GM13977 (cell line): ENCODE data around the gene MYH6.
A peak's percentile ranks its signal among the peaks of the same experiment; 100 is the strongest.

Source experiments
- DNase-seq: peaks from one replicate; pipeline ENCODE4 v3.0.0; 2012; ENCODE audit warnings: low spot score
- CTCF ChIP-seq: IDR thresholded peaks from 2 replicates; pipeline ENCODE4 v1.5.1; 2012; ENCODE audit warnings: mild to moderate bottlenecking, control low read depth; ENCODE audit not compliant: insufficient read depth; ENCODE audit errors: extremely low read depth, missing control alignments
- in situ Hi-C: fragments of 300-500 bp; cut with MboI; formaldehyde crosslinking; loops from one replicate; pipeline ENCODE4 v1.12.0; 2022; ENCODE audit warnings: low sequenced_read_pairs, low pct_unique_long_range_greater_than_20kb, mixed read lengths, inconsistent platforms; ENCODE audit not compliant: unreplicated experiment

The MYH6 gene

GRCh38 chr14:23385642-23386265 lies 22.3 kb downstream of the MYH6 start:
- peak; percentile 6 for TF ChIP-seq CTCF
- DNase-seq, result no peak
- in situ Hi-C loops, result no loop called here

- DNase-seq, result no peak
- TF ChIP-seq CTCF, result no peak
- in situ Hi-C loops, result no loop called here
These were observed 22.8 kb downstream of the MYH6 start for GRCh38 chr14:23385244-23385641.

- no peak for TF ChIP-seq CTCF
- no peak for DNase-seq
- in situ Hi-C loops, result no loop called here
These were observed 23.6 kb downstream of the MYH6 start for GRCh38 chr14:23384364-23385080.

DNA sequence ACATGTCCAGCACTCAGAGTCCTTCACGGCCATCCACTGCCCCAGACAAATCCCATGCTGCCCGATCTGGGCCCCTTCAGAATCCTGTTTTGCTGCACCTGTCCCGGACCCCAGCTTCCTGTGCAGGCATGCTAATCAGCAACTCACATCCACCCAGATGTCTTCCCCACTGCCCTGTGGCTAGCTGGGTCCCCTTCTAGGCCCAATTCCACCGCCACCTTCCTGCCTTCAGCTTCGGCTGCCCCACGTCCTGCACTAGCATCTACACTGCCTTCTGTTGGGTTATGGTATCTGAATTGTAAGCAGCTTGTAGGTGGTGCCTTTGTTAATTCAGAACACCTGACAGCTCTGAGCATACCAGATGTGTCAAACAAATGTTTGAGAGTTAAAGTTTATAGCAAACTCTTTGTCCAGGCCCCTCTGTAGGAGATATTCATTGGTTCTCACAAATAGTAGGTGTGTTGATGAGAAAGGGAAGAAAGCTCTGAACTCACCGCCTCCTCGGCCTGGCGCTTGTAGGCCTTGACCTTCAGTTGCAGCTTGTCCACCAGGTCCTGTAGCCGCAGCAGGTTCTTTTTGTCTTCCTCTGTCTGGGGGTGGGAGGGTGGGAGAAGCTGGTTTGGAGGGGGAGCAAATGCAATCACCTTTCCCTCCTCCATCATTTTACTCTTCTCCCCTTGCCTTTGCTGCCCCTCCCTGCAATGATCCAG lies 25.2 kb downstream of the MYH6 start:
- in situ Hi-C loops, result no loop called here
- DNase-seq, result no peak
- no peak for TF ChIP-seq CTCF

- DNase-seq, result no peak
- in situ Hi-C loops, result no loop called here
- no peak for TF ChIP-seq CTCF
These were observed 25.8 kb downstream of the MYH6 start for GRCh38 chr14:23382276-23382675.

DNA sequence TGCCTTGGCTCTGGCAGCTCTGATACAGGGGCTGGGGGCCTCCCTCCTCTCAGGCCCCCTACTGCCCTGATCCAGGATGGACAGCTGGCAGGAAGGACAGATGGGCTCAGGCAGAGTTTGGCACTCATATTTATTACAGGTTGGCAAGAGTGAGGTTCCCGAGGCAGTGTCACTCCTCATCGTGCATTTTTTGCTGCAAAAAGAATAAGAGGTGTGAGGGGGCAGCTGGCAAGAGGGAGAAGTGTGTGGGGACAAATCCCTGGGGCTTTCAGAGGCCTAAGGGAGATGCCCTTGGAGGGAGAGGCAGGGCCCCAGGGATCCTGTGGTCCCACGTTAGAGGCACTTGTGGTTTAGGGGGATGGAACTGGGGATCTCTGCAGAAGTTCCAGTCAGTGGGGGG lies 26.2 kb downstream of the MYH6 start:
- in situ Hi-C loops, result no loop called here
- no peak for TF ChIP-seq CTCF
- no peak for DNase-seq
